NCI-H510A (cell line): Measurements from ENCODE around the gene GADL1.

Experiments
- DNase-seq: peaks from one replicate; lab custom pipeline; 2025; lab: John Stamatoyannopoulos, UW

GADL1 gene

DNA sequence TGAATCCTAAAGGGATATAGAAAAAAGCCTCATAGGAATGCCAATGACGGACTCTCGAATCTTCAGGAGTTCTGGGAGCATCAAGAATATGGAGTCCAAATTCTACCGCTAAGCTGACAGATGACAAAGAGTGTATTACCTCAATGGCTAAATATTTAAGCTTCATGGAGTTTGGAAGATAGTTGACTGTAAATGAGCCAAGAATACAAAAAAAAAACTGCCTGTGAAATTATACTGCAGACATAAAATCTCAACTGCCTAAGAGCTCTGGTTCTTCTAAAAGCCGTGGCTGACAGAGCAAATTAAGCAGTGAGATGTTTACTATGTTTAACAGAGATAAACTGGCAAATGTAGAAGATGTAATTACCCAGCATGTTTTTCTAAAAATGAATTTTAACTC is 140.0 kb downstream of the GADL1 start:
- DNase-seq = no peak

GRCh38 chr3:30753766-30754165 is 140.7 kb downstream of the GADL1 start:
- DNase-seq = no peak

GRCh38 chr3:30752970-30753369 is 141.5 kb downstream of the GADL1 start:
- no peak for DNase-seq

- DNase-seq = no peak
These were observed 142.0 kb downstream of the GADL1 start for GRCh38 chr3:30752491-30752890.

GRCh38 chr3:30751610-30752299 is 142.7 kb downstream of the GADL1 start:
- no peak for DNase-seq

DNA sequence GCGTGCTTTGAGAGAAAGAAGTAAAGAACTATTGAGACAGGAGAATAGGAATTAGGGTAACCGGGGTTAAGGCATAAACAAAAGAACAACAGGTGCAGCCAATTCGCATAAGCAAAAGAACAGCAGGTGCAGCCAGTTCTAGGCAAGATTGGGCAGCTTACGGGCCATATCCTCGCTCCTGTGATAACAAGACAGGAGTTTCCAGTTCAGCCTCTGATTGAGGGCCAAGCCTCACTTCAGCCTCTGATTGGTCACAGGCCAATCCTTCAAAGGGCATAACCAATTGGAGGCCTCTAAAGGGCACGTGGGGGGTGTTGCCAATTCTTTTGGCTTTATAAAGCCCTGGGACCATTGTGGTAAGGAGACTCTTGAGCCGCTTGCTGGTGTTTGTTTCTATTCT is 143.5 kb downstream of the GADL1 start:
- DNase-seq = no peak

DNA sequence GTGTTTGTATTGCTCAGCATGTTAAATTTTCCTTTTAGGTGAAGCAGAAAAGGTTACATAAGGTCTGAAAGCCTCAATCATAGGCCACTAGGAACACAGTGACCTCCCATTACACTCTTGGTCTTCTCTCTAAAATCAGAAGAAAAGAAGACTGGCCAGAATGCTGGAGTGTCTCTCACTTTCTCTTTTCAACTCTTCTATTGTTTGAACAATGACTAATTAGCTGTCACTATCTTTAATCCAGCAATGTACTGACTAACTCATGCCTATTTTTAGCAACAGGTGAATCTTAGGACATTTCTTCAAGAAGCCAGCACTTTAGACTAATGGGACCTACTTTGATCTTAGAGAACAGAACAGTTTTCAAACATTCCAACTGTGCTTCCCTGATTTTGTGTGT is 145.2 kb downstream of the GADL1 start:
- no peak for DNase-seq

- no peak for DNase-seq
These were observed 146.6 kb downstream of the GADL1 start for GRCh38 chr3:30747771-30748281.

DNA sequence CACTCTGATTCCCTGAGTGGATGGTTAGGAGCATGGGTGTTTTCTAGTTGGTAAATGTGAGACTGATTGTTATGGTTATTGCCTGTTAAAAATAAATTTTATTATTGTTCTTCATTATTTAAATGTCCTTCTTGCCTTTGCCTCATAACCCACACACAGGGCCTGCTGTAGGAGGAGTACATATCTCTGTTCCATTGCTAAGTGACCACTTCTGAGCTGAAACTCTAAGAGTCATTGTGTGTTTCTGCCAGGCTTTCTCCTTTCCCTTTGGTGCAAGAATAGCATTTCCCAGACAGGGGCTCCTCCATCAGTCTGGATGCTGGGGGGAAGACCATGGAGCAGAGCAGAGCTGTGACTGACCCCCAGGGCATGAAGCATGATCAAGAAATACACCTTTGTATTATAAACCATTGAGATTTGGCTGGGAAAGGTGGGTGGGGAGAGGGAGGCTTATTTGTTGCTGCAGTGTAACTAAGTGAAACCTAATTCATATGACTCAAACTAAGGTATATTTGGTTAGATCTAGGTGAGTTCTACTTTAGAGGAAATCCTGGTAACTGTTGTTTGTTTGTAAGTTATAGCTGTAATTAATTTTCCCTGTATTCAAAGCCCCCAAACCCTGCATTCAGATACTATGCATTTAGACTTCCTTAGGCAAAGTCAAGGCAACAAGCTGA is 150.7 kb downstream of the GADL1 start:
- no peak for DNase-seq

DNA sequence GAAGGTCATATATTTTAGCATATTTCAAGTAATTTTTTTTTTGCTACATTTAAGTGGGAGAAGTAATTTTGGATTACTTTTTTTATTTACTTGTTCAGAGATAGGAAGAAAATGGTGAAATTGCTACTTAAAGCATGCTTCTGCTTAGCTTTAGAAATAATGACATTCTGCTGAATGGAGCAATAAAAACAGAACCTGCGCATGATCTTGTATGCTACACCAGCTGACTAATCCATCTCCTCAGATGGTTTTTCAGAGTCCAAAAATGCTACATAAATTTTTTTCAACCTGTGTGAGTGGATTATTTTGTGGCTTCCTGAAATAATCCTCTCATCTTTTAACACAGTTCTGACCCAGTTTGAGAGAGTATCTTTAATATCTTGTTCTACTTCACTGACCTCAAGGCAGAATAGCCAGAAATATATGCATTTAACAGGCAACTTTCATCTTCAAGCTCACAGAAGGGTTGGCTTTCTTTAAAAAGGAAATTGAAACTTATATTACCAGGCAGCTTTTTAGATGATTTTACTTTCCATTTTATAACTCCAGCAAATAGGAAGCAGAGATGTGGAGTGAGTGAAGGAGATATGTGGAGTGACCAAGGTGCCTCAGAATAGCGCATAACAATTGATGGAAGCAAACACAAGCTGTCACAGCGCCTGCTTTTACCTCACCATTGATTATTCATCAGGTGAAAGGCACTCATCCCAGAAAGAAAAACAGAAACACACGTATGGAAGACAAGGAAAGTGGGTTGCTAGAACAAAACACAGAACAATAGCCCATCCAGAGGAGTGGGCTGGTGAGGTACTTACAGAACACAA is 151.5 kb downstream of the GADL1 start:
- no peak for DNase-seq

DNA sequence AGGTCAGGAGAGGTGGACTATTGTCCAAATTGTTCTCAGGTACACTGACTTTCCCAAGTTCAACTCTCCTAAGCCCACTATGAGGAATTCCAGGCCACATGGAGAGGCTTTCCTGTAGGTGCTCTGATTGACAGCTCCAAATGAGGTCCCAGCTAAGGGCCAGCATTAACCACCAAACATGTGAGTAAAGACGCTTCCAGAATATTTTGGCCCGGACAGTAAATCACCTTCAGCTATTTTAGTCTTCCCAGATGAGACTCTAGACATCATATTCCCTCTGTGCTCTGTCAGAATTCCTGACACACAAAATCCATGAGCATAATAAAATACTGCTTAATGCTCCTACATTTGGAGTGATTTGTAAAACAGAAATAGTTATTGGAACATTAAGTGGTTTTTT is 152.6 kb downstream of the GADL1 start:
- no peak for DNase-seq

DNA sequence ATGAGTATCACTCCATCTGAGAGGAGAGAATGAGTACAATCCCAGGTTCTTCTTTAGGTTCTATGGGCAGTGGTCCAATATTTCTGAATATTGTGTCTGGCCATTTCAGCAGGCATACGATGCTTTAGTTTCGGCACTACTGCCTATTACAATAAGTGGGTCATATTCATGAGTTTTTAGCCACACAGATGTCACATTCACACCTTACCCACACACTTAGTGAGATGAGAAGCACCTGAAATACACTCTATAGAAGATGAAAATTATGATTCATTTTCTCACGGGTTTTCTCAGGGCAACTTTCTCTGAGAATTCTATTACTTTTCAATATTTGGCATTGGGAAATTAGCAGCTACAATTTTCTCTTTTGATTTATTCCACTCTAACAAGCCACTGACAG is 155.9 kb downstream of the GADL1 start:
- no peak for DNase-seq

DNA sequence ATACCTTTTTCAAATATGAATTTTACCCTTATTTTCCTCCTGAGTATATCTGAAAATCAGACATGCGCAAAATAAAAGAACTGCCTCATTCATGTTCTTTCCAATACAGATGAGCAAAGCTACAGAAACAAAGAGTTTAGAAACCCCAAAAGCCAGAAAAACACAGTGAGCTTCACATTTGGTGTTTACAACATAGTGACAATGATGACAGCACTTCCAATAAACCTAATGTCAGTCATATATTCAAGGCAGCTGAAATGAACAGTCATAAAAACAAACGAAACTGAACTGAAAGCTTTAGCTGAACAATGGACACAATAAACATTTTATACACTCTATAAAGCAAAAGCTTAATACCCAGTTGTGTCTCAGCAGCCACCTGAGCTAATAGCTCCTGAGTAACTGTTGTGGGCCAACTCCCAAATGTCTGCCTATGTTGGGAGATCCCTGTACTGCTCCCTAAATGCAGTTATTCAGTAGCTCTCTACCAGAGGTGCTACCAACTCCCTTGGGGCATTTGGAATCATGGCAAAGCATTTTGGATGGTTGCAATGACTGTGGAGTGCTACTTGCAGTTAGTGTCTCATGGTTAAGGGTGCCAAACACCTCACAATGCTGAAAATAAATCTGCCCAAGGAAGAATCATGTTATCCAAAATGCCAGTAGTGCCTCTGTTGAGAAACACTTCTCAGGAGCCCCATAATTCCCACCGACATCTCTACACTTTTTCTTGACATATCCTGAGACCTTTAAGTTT is 156.5 kb downstream of the GADL1 start:
- DNase-seq = no peak

- DNase-seq = no peak
These were observed 160.8 kb downstream of the GADL1 start for GRCh38 chr3:30733696-30734095.

- DNase-seq = no peak
These were observed 161.3 kb downstream of the GADL1 start for GRCh38 chr3:30733209-30733608.

DNA sequence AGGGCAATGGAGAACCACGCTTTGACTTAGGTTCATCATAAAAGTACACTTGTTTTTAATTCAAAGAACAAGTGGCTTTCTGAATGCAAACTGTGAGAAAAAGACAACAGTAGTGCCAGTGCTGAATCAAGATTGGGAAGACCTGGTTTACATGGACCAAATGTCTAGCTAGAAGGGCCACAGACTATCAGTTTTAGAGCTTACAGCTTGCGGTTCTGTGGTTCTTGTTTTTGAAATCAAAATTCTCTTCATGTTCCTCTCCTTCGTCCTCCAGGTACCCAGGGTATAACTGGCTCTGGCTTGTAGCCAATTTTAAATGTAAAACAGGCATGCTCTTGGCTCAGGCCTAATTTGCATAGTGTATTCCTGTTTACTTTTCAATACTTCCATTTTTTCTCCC is 163.5 kb downstream of the GADL1 start:
- no peak for DNase-seq

DNA sequence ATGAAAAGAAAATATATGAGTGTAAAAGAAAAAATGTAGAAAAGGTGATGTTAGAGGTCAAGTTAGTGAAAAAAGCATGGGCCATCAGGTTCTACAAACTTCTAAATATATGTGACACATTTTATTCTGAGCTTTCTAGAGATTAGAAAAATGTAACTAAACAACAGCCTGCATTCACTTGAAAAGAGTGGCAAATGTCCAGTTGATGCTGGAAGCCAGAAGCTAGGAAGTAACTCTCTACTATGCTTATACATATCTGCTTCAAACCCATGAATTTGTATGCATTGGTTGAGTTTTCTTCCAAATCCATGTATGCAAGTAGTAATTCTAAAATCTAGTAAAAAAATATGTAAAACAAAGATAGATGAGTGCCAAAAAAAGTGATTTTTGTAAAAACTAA is 164.5 kb downstream of the GADL1 start:
- no peak for DNase-seq

- no peak for DNase-seq
These were observed 164.9 kb downstream of the GADL1 start for GRCh38 chr3:30729512-30729911.

- no peak for DNase-seq
These were observed 166.3 kb downstream of the GADL1 start for GRCh38 chr3:30728143-30728542.

- no peak for DNase-seq
These were observed 169.6 kb downstream of the GADL1 start for GRCh38 chr3:30724863-30725262.

- no peak for DNase-seq
These were observed 171.2 kb downstream of the GADL1 start for GRCh38 chr3:30723211-30723610.

- no peak for DNase-seq
These were observed 173.2 kb downstream of the GADL1 start for GRCh38 chr3:30721314-30721634.
